ENCODE results near the gene TMED3. TPM values are rescaled to one million over a fixed set of nuclear protein-coding genes. Genes with fewer than 3 reads are reported as not detected.

The TMED3 gene
- total and polyA plus RNA-seq, 2 donors (not counting 3 experiments of a cell fraction or from before 2014, with no cell fraction given) = 105 to 322 TPM

DNA sequence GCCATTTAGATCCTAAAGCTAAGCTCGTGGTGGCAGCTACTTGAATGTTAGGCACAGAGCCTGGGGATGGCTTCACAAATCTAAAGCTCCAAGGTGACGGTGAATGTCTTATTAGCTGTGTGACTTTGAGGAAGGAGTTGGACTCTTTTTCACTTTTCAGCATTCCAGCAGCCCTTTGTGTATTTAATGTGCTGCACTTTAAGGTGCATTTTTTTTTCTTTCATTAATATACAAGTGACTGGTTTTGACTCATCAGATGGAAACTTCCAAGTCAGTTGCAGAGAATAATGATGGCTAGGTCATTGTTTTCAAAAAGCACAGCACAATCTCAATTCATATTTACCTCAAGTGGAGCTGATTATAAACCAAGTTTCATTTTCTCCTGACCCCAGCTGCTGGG is 55.8 kb downstream of the TMED3 start:
- intact Hi-C loops (cut with micrococcal nuclease) = no loop called here
- no peaks in the 10 kb centered on the region for H3K36me3 ChIP-seq (ENCODE audit: control insufficient read depth in 2 of 2, extremely low read depth in 1 of 2, insufficient read depth in 2 of 2, low read length in 2 of 2)
- ChIA-PET CTCF (interaction anchor here (1.3 to 7.9 kb wide), 7 partner anchors 11 to 487 kb away, joined by 3 to 111 read pairs (median 6); no protein-coding TSS in a partner anchor), POLR2A (no interaction called here)
- no peak for DNase-seq (ENCODE audit: low read depth, low spot score)
- no TSS peak for BruUV-seq (replicated peaks)
- H2AFZ ChIP-seq (ENCODE audit: low read depth, low read length) = no peak overlapping the region
- H3K79me2 ChIP-seq (ENCODE audit: control insufficient read depth, insufficient read depth, low read length) = no peaks in the 10 kb centered on the region
- FAIRE-seq = no peak
- no peaks in the 10 kb centered on the region for H3K4me1 ChIP-seq (ENCODE audit: control insufficient read depth, extremely low read depth, insufficient read depth, low read length)
- H3K9me1 ChIP-seq (replicated peaks; ENCODE audit: control insufficient read depth, extremely low read depth, insufficient read depth, low read length) = no peaks in the 10 kb centered on the region
- H3K9ac ChIP-seq (replicated peaks; ENCODE audit: extremely low read depth, insufficient read depth, low read length) = no peak overlapping the region
- H3K4me2 ChIP-seq (ENCODE audit: insufficient read depth, low read length) = no peak overlapping the region
- H3K27ac ChIP-seq (ENCODE audit: insufficient read depth, low read depth, low read length) = no peak overlapping the region
- H3K4me3 ChIP-seq (replicated peaks in 1 of 3; ENCODE audit: insufficient read depth in 1 of 3, low read depth in 1 of 3, low read length in 3 of 3) = no peak overlapping the region
- no peaks in the 10 kb centered on the region for H4K20me1 ChIP-seq (replicated peaks; ENCODE audit: control insufficient read depth, extremely low read depth, insufficient read depth, low read length)
- dilution Hi-C loops (cut with MboI; ENCODE audit: extremely low pct_ligation_motif_present, low sequenced_read_pairs) = no loop called here
- H3K27me3 ChIP-seq (ENCODE audit: control insufficient read depth in 2 of 2, insufficient read depth in 2 of 2, low read length in 2 of 2) = no peaks in the 10 kb centered on the region
- no peaks in the 10 kb centered on the region for H3K9me3 ChIP-seq (replicated peaks; ENCODE audit: control insufficient read depth, insufficient read depth, low read length)
- no peak for TF ChIP-seq POLR2AphosphoS5 (IDR thresholded peaks at IDR 0.05; ENCODE audit: insufficient read depth, low read depth, low read length)
- no peak for TF ChIP-seq GATA2 (IDR thresholded peaks at IDR 0.05; ENCODE audit: insufficient read depth, insufficient read length, low read depth, low read length)
- TF ChIP-seq MYC (IDR thresholded peaks at IDR 0.05; ENCODE audit: low read depth, low read length) = no peak
- TF ChIP-seq FOS (IDR thresholded peaks at IDR 0.05; ENCODE audit: borderline replicate concordance, insufficient read depth, low read length) = no peak
- no peak for TF ChIP-seq MAX (IDR thresholded peaks at IDR 0.05; ENCODE audit: insufficient read depth, insufficient read length)
- TF ChIP-seq POLR2A (IDR thresholded peaks at IDR 0.05; ENCODE audit: low read depth, low read length) = no peak
- TF ChIP-seq CTCF (IDR thresholded peaks at IDR 0.05; ENCODE audit: extremely low read depth in 1 of 2, insufficient read depth in 1 of 2, low read depth in 1 of 2, low read length in 2 of 2) = no peak
- no peak for TF ChIP-seq JUN (IDR thresholded peaks at IDR 0.05; ENCODE audit: borderline replicate concordance, insufficient read depth, insufficient read length, low read depth)
- no peak for TF ChIP-seq EZH2 (IDR thresholded peaks at IDR 0.05; ENCODE audit: borderline replicate concordance, low read depth, low read length, severe bottlenecking)
